Placental pericyte (primary cell): Measurements from ENCODE around the gene GIT2. TPM values are rescaled to one million over a fixed set of nuclear protein-coding genes. Genes with fewer than 3 reads are reported as not detected.

ENCODE experiments used
- total RNA-seq: library from RNA; depleted of rRNA; stranded (reverse); fragments of >200 nt; gene quantifications from 2 replicates; pipeline ENCODE4 v1.2.3, GENCODE V29; 2012

The GIT2 gene
- 28.7 and 62.4 TPM in 2 replicates for total RNA-seq

GRCh38 chr12:109995686-109996482 lies at the start of gene GIT2:
Gene GIT2, minus strand, starts transcription at chr12:109996368. Its CDS starts 144 bp downstream, at chr12:109996224.

DNA sequence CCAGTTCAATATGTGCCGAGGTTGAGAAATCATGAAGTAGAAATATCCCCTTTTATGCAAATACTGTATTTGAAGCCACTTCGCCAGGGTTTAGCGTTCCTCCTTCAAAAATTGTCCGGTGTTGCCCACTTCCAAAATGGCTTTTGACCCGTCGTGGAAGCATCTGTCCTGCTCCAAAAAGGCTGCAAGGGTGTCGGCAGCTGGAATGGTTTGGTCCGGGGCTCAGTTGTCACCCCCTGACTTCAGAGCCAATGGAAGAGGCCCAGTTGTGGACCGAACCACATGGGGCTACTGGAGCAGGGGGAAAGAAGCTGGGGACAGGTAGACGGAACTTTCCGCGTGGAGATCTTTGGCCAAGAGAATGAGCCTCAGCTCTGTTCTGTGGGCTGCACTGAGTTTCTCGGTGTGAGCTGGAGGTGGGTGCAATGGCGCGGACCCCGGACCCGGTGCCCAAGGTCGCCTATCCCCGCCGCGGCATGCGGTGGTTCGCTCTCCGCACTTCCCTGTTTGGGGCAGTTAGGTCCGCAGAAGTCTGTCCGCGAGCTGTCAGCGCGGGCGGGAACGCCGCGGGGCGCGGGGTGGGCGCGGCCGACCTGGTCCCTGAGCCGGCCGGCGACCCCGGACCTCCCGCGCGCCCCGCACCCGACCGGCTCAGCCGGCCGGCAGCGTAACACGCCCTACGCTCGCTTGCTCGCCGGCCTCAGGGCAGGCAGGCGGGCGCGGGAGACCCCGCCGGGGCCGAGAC lies 2.9 kb upstream of the GIT2 start, which contains the start of gene ANKRD13A:
Gene ANKRD13A, plus strand, starts transcription at position 527 of the 745 bp plus-strand sequence. CDS start 259 bp downstream, outside the sequence.

GRCh38 chr12:109899783-109900751 lies 96.1 kb downstream of the GIT2 start, which contains the start of gene TCHP:
Gene TCHP, plus strand, starts transcription at chr12:109900274. Its CDS starts 2,753 bp downstream, at chr12:109903027.

DNA sequence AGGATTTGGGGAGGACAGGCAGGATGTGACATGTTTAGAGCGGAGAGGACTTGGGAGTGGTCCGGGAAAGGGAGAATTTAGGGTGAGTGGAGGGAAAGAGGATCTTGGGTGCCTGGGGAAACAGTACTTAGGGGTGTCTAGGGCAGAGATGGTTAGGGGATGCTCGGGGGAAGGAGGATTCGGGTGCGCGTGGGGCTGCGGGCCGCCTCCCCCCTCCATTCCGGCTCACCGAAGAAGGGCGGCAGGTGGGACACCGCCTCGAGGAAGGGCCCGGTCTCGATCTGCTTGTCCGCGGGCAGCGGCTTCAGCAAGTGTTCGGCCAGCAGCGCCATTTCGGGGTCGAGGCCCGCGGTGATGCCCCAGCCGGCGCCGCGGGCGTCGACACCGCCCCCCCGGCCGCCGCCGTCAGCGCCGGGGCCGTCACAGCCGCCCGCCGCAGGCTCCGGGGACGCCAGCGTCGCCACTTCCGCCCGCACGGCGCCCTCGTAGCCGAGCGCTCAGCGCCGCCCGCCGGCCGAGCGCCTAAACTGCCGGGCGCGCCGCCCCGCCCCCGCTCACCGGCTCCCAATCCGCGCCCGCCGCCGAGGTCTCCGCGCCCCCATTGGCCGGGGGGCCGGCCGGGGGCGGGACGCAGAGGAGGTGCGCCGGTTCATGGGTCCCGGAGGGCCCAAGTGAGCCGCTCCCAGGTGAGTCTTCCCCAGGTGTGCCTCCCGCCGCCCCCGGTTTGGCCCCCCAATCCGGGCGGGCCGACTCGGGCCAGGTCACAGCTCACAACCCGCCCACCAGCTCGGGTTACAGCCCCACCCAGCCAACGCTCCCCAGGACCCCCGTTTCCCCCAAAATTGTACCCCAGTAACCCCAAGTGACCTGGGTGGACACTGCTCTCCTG lies 115.9 kb downstream of the GIT2 start, which contains the start of gene GLTP:
Gene GLTP, minus strand, starts transcription at position 499 of the 889 bp plus-strand sequence. Its CDS starts 167 bp downstream, at position 332.

Other genes starting within 250 kb of the GIT2 start
- gene TRPV4, start 163.0 kb downstream of the GIT2 start, total RNA-seq = 0.44 and 0.57 TPM in 2 replicates
- gene GLTP, start 115.8 kb downstream of the GIT2 start, total RNA-seq = 51.9 and 63.6 TPM in 2 replicates
- gene TCHP, start 96.1 kb downstream of the GIT2 start, total RNA-seq = 8.5 and 12.7 TPM in 2 replicates
- gene ANKRD13A, start 3.1 kb upstream of the GIT2 start, total RNA-seq = 28.4 and 134 TPM in 2 replicates
- 3.9 and 5.9 TPM in 2 replicates for gene C12orf76, start 52.2 kb upstream of the GIT2 start, total RNA-seq
- 13.3 and 16.3 TPM in 2 replicates for gene IFT81, start 128.0 kb upstream of the GIT2 start, total RNA-seq